Keratinocyte (primary cell): ENCODE results near the gene FARP2. TPM values are rescaled to one million over a fixed set of nuclear protein-coding genes. Genes with fewer than 3 reads are reported as not detected.

Experiments used
- DNase-seq: peaks from one replicate; pipeline ENCODE4 v3.0.0-alpha.2; 2011; ENCODE audit warnings: low read depth, missing footprints, low spot score
- FAIRE-seq: peaks from 2 replicates; lab custom pipeline; 2011; peaks lifted over from hg19 to GRCh38; lab: Jason Lieb, UNC
- H2AFZ ChIP-seq: 2 replicates; pipeline ENCODE4 v1.6.0; 2012; ENCODE audit warnings: low read length, control low read depth, inconsistent platforms; ENCODE audit not compliant: control insufficient read depth
- H3K27ac ChIP-seq: 2 replicates; pipeline ENCODE4 v1.5.1; 2011; ENCODE audit warnings: low read length; ENCODE audit not compliant: control insufficient read depth, insufficient read depth
- H3K27me3 ChIP-seq: 3 replicates; pipeline ENCODE4 v1.6.0; 2011; ENCODE audit warnings: low read length; ENCODE audit not compliant: control insufficient read depth, insufficient read depth; ENCODE audit errors: extremely low read depth
- H3K36me3 ChIP-seq, 2 experiments: 2 replicates in 1 of 2; 3 replicates in 1 of 2; pipeline ENCODE4 v1.5.1; 2011; ENCODE audit warnings: low read length in 2 of 2, mild to moderate bottlenecking in 1 of 2; ENCODE audit not compliant: control insufficient read depth in 2 of 2, insufficient read depth in 2 of 2; ENCODE audit errors: extremely low read depth in 1 of 2
- H3K4me1 ChIP-seq: 3 replicates; pipeline ENCODE4 v1.5.1; 2011; ENCODE audit warnings: low read length; ENCODE audit not compliant: control insufficient read depth, insufficient read depth; ENCODE audit errors: extremely low read depth
- H3K4me2 ChIP-seq: 3 replicates; pipeline ENCODE4 v1.6.0; 2011; ENCODE audit warnings: low read depth, low read length; ENCODE audit not compliant: control insufficient read depth, insufficient read depth; ENCODE audit errors: extremely low read depth
- H3K4me3 ChIP-seq, 3 experiments: fragments of 200-600 bp in 1 of 3; sonication (generic) in 1 of 3; 2 replicates in 2 of 3; 3 replicates in 1 of 3; pipeline ENCODE4 v1.5.1; 2011 to 2016; ENCODE audit warnings: low read length in 3 of 3, mild to moderate bottlenecking in 3 of 3, control low read depth in 2 of 3, inconsistent platforms in 1 of 3, low read depth in 1 of 3, mixed read lengths in 1 of 3, mixed run types in 1 of 3, moderate library complexity in 1 of 3; ENCODE audit not compliant: control insufficient read depth in 2 of 3, insufficient read depth in 2 of 3; ENCODE audit errors: extremely low read depth in 1 of 3
- H3K79me2 ChIP-seq: 2 replicates; pipeline ENCODE4 v1.6.0; 2012; ENCODE audit warnings: low read length; ENCODE audit not compliant: control insufficient read depth, insufficient read depth
- H3K9ac ChIP-seq: 3 replicates; pipeline ENCODE4 v1.6.0; 2011; ENCODE audit warnings: low read length; ENCODE audit not compliant: control insufficient read depth, insufficient read depth; ENCODE audit errors: extremely low read depth
- H3K9me1 ChIP-seq: 3 replicates; pipeline ENCODE4 v1.6.0; 2011; ENCODE audit warnings: low read length; ENCODE audit not compliant: control insufficient read depth, insufficient read depth; ENCODE audit errors: extremely low read depth
- H3K9me3 ChIP-seq: 2 replicates; pipeline ENCODE4 v1.5.1; 2012; ENCODE audit warnings: low read depth, low read length; ENCODE audit not compliant: control insufficient read depth
- H4K20me1 ChIP-seq: 3 replicates; pipeline ENCODE4 v1.6.0; 2011; ENCODE audit warnings: low read length; ENCODE audit not compliant: control insufficient read depth, insufficient read depth; ENCODE audit errors: extremely low read depth
- CTCF ChIP-seq, 3 experiments: IDR thresholded peaks in 1 of 3; conservative IDR thresholded peaks in 1 of 3; optimal IDR thresholded peaks in 1 of 3; 2 replicates in 2 of 3; 3 replicates in 1 of 3; pipeline versions ENCODE3 to v1.5.1; 2011; ENCODE audit warnings: low read length in 3 of 3, mild to moderate bottlenecking in 3 of 3, moderate library complexity in 2 of 3, control low read depth in 1 of 3, inconsistent platforms in 1 of 3; ENCODE audit not compliant: insufficient read depth in 2 of 3; ENCODE audit errors: extremely low read depth in 1 of 3
- EZH2 ChIP-seq: IDR thresholded peaks from one replicate; pipeline ENCODE4 v1.6.1; 2012; ENCODE audit warnings: inconsistent platforms, mild to moderate bottlenecking, low read length, moderate library complexity
- dilution Hi-C: fragments of 300-500 bp; cut with MboI; formaldehyde crosslinking; loops from one replicate; pipeline ENCODE4 v1.7.0; 2020; ENCODE audit warnings: low sequenced_read_pairs; ENCODE audit not compliant: extremely low pct_ligation_motif_present
- polyA plus RNA-seq, 5 experiments: library from polyadenylated mRNA; depleted of rRNA in 3 of 5; stranded (reverse) in 3 of 5; stranded (forward) in 1 of 5; unstranded in 1 of 5; fragments of >200 nt; gene quantifications; 1 replicate in 1 of 5; 2 replicates in 3 of 5; 3 replicates in 1 of 5; pipeline versions ENCODE4 v1.2.1 to v1.2.3, GENCODE V29; 2011 to 2012; ENCODE audit warnings: missing spikeins in 2 of 5, low read depth in 1 of 5, low replicate concordance in 1 of 5

FARP2 gene
- polyA plus RNA-seq, 1 donor (not counting 4 experiments of a cell fraction or from before 2014, with no cell fraction given), result 39.3 TPM

GRCh38 chr2:241459520-241459919 lies 103.4 kb downstream of the FARP2 start:
- Histone ChIP-seq H3K27me3 (no peaks in the 10 kb centered on the region), H3K4me2 (no peak overlapping the region), H3K79me2 (no peaks in the 10 kb centered on the region), H3K9ac (no peak overlapping the region), H3K27ac (no peak overlapping the region), H3K36me3 (no peaks in the 10 kb centered on the region), H4K20me1 (no peaks in the 10 kb centered on the region), H2AFZ (no peak overlapping the region), H3K9me3 (no peaks in the 10 kb centered on the region), H3K4me3 (no peak overlapping the region), H3K4me1 (no peaks in the 10 kb centered on the region), H3K9me1 (no peaks in the 10 kb centered on the region)
- TF ChIP-seq EZH2, result no peak
- no peak for TF ChIP-seq CTCF (optimal IDR thresholded peaks at IDR 0.05 in 1 of 3, IDR thresholded peaks at IDR 0.05 in 1 of 3, conservative IDR thresholded peaks at IDR 0.05 in 1 of 3; ENCODE audit: extremely low read depth in 1 of 3, insufficient read depth in 2 of 3, low read length in 3 of 3)
- dilution Hi-C loops, result no loop called here
- FAIRE-seq (no peak), DNase-seq (no peak)

GRCh38 chr2:241460631-241461030 lies 104.5 kb downstream of the FARP2 start:
- H2AFZ ChIP-seq, result no peak overlapping the region
- no peaks in the 10 kb centered on the region for H3K4me1 ChIP-seq
- FAIRE-seq (no peak), DNase-seq (no peak)
- no peak overlapping the region for H3K9ac ChIP-seq
- no peaks in the 10 kb centered on the region for H3K27me3 ChIP-seq
- dilution Hi-C loops, result no loop called here
- H3K27ac ChIP-seq, result no peak overlapping the region
- no peaks in the 10 kb centered on the region for H3K36me3 ChIP-seq
- H3K9me3 ChIP-seq, result no peaks in the 10 kb centered on the region
- no peaks in the 10 kb centered on the region for H4K20me1 ChIP-seq
- H3K79me2 ChIP-seq, result no peaks in the 10 kb centered on the region
- H3K4me2 ChIP-seq, result no peak overlapping the region
- H3K9me1 ChIP-seq, result no peaks in the 10 kb centered on the region
- no peak overlapping the region for H3K4me3 ChIP-seq
- TF ChIP-seq CTCF (optimal IDR thresholded peaks at IDR 0.05 in 1 of 3, IDR thresholded peaks at IDR 0.05 in 1 of 3, conservative IDR thresholded peaks at IDR 0.05 in 1 of 3; ENCODE audit: extremely low read depth in 1 of 3, insufficient read depth in 2 of 3, low read length in 3 of 3), result no peak
- TF ChIP-seq EZH2, result no peak
